HG03045 (cell line): ENCODE data around the gene NBPF9.
"Not testable (repeated sequence)": the region's sequence is repeated elsewhere in the genome, so short reads cannot be mapped to it uniquely, and the experiment has no call there.

ENCODE experiments used
- ATAC-seq: cut with Tn5 transposase; IDR thresholded peaks from one replicate; pipeline ENCODE4 v1.9.1; 2021; ENCODE audit warnings: mild to moderate bottlenecking, moderate library complexity; ENCODE audit not compliant: unreplicated experiment

The NBPF9 gene

GRCh38 chr1:149103109-149104081 is at the start of gene NBPF9:
Gene NBPF9 (minus strand): TSS chr1:149103551. CDS start chr1:149082139, 21,412 bp downstream.
- ATAC-seq, result peak; percentile 97

GRCh38 chr1:149149909-149150308 is 46.6 kb upstream of the NBPF9 start:
- ATAC-seq, result not testable (repeated sequence)

- not testable (repeated sequence) for ATAC-seq
These were observed 34.2 kb upstream of the NBPF9 start for GRCh38 chr1:149137585-149137984.

- not testable (repeated sequence) for ATAC-seq
These were observed 27.6 kb upstream of the NBPF9 start for GRCh38 chr1:149130938-149131337.

- ATAC-seq, result not testable (repeated sequence)
These were observed 25.9 kb upstream of the NBPF9 start for GRCh38 chr1:149129245-149129644.

- ATAC-seq, result not testable (repeated sequence)
These were observed 23.3 kb upstream of the NBPF9 start for GRCh38 chr1:149126555-149127145.

GRCh38 chr1:149123948-149124926 is 20.9 kb upstream of the NBPF9 start:
- not testable (repeated sequence) for ATAC-seq

GRCh38 chr1:149112828-149113227 is 9.5 kb upstream of the NBPF9 start:
- not testable (repeated sequence) for ATAC-seq

- not testable (repeated sequence) for ATAC-seq
These were observed 7.0 kb upstream of the NBPF9 start for GRCh38 chr1:149110343-149110742.

- peak; percentile 7 for ATAC-seq
These were observed 777 bp downstream of the NBPF9 start for GRCh38 chr1:149102574-149102973.

- not testable (repeated sequence) for ATAC-seq
These were observed 5.1 kb downstream of the NBPF9 start for GRCh38 chr1:149098276-149098675.

- not testable (repeated sequence) for ATAC-seq
These were observed 10.2 kb downstream of the NBPF9 start for GRCh38 chr1:149093155-149093554.

GRCh38 chr1:149075505-149076127 is 27.7 kb downstream of the NBPF9 start:
- not testable (repeated sequence) for ATAC-seq

- ATAC-seq, result not testable (repeated sequence)
These were observed 38.7 kb downstream of the NBPF9 start for GRCh38 chr1:149064611-149065010.

- ATAC-seq, result not testable (repeated sequence)
These were observed 60.3 kb downstream of the NBPF9 start for GRCh38 chr1:149043056-149043455.

GRCh38 chr1:149033916-149034315 is 69.4 kb downstream of the NBPF9 start:
- not testable (repeated sequence) for ATAC-seq

- not testable (repeated sequence) for ATAC-seq
These were observed 79.0 kb downstream of the NBPF9 start for GRCh38 chr1:149024327-149024726.

GRCh38 chr1:149018577-149018976 is 84.8 kb downstream of the NBPF9 start:
- ATAC-seq, result not testable (repeated sequence)

GRCh38 chr1:149016626-149017025 is 86.7 kb downstream of the NBPF9 start:
- ATAC-seq, result not testable (repeated sequence)

- ATAC-seq, result not testable (repeated sequence)
These were observed 87.8 kb downstream of the NBPF9 start for GRCh38 chr1:149015522-149015921.
